Measurements from ENCODE around the gene FBXL7.

GRCh38 chr5:15516486-15516885 lies 16.5 kb downstream of the FBXL7 start:
- no peak for TF ChIP-seq CTCF (conservative IDR thresholded peaks at IDR 0.05; ENCODE audit: low read length)
- TF ChIP-seq EZH2phosphoT487 (IDR thresholded peaks at IDR 0.05; ENCODE audit: borderline replicate concordance) = no peak
